ENCODE data around the gene IL22RA2.
A peak's percentile ranks its signal among the peaks of the same experiment; 100 is the strongest.

Gene IL22RA2

DNA sequence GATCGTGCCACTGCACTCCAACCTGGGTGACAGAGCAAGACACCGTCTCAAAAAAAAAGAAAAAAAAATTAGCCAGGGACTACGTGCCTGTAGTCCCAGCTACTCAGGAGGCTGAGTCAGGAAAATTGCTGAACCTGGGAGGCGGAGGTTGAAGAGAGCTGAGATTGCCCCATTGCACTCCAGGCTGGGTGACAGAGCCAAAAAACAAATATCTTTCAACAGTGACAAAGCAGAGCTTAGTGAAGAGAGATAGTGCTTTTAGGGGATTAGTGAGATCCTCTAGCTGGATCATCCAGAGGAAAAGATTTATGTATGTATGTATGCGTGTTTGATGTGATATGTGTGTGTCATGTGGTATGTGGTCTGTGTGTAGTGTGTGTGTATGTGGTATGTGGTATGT, 56.6 kb downstream of the IL22RA2 start:
- TF ChIP-seq EZH2 (IDR thresholded peaks at IDR 0.05; ENCODE audit: borderline replicate concordance, low read depth, low read length, severe bottlenecking) (no peak), CTCF (IDR thresholded peaks at IDR 0.05; ENCODE audit: borderline replicate concordance, extremely low read depth, low read length, poor library complexity, severe bottlenecking) (no peak)
- no peaks in the 10 kb centered on the region for H3K36me3 ChIP-seq (ENCODE audit: insufficient read depth, low read length)
- no peak overlapping the region for H3K4me2 ChIP-seq (ENCODE audit: insufficient read depth, low read length)
- H3K9ac ChIP-seq (ENCODE audit: low read depth, low read length): no peak overlapping the region
- peaks cover 11% of the 10 kb centered on the region for H3K4me1 ChIP-seq (ENCODE audit: insufficient read depth, low read length)
- no peak overlapping the region for H3K27ac ChIP-seq (ENCODE audit: low read length)
- peaks cover 31% of the 10 kb centered on the region for H3K9me3 ChIP-seq (ENCODE audit: insufficient read depth, low read length, severe bottlenecking)
- no peaks in the 10 kb centered on the region for H3K79me2 ChIP-seq (ENCODE audit: insufficient read depth, low read length)
- no peaks in the 10 kb centered on the region for H3K27me3 ChIP-seq (ENCODE audit: insufficient read depth, low read length, poor library complexity)
- DNase-seq (no peak), ATAC-seq (ENCODE audit: insufficient read depth, low read depth) (no peak)
- no peaks in the 10 kb centered on the region for H4K20me1 ChIP-seq (ENCODE audit: insufficient read depth, low read length)
- no peak overlapping the region for H3K4me3 ChIP-seq (ENCODE audit: low read depth in 1 of 2, low read length in 2 of 2)
- no peak overlapping the region for H2AFZ ChIP-seq (ENCODE audit: low read depth, low read length)

- ATAC-seq (ENCODE audit: insufficient read depth, low read depth): no peak
- no peaks in the 10 kb centered on the region for H3K79me2 ChIP-seq (ENCODE audit: insufficient read depth, low read length)
- H3K27me3 ChIP-seq (ENCODE audit: insufficient read depth, low read length, poor library complexity): no peaks in the 10 kb centered on the region
- H3K4me3 ChIP-seq (ENCODE audit: low read depth in 1 of 2, low read length in 2 of 2): no peak overlapping the region
- no peak overlapping the region for H3K4me2 ChIP-seq (ENCODE audit: insufficient read depth, low read length)
- peaks cover 20% of the 10 kb centered on the region for H3K4me1 ChIP-seq (ENCODE audit: insufficient read depth, low read length)
- no peak for DNase-seq
- H2AFZ ChIP-seq (ENCODE audit: low read depth, low read length): no peak overlapping the region
- no peak overlapping the region for H3K9ac ChIP-seq (ENCODE audit: low read depth, low read length)
- no peak overlapping the region for H3K27ac ChIP-seq (ENCODE audit: low read length)
- H3K36me3 ChIP-seq (ENCODE audit: insufficient read depth, low read length): no peaks in the 10 kb centered on the region
- H3K9me3 ChIP-seq (ENCODE audit: insufficient read depth, low read length, severe bottlenecking): peaks cover 27% of the 10 kb centered on the region
- TF ChIP-seq CTCF (IDR thresholded peaks at IDR 0.05; ENCODE audit: borderline replicate concordance, extremely low read depth, low read length, poor library complexity, severe bottlenecking): no peak
- TF ChIP-seq EZH2 (IDR thresholded peaks at IDR 0.05; ENCODE audit: borderline replicate concordance, low read depth, low read length, severe bottlenecking): no peak
- H4K20me1 ChIP-seq (ENCODE audit: insufficient read depth, low read length): no peaks in the 10 kb centered on the region
These were observed 57.8 kb downstream of the IL22RA2 start for GRCh38 chr6:137115658-137116057.

DNA sequence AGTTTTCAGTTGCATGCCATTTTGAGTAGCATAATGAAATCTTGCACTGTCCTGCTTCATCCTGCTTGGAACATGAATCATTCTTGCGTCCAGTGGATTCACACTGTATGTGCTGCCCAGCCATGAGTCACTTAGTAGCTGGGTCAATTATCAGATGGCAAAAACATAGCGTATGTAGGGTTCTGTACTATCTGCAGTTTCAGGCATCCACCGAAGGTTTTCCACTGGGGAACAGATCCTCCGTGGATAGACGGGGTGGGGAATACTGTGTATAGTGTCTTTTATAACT, 61.4 kb downstream of the IL22RA2 start:
- no peak for DNase-seq
- ATAC-seq (ENCODE audit: insufficient read depth, low read depth): 0 out of 3 replicates have a peak, but pooled peaks have one; percentile 10
- H2AFZ ChIP-seq (ENCODE audit: low read depth, low read length): no peak overlapping the region

More for the DNA sequence above, 61.4 kb downstream of the IL22RA2 start:
- peaks cover 4% of the 10 kb centered on the region for H3K9me3 ChIP-seq (ENCODE audit: insufficient read depth, low read length, severe bottlenecking)
- H3K4me1 ChIP-seq (ENCODE audit: insufficient read depth, low read length): peaks cover 20% of the 10 kb centered on the region
- no peaks in the 10 kb centered on the region for H3K27me3 ChIP-seq (ENCODE audit: insufficient read depth, low read length, poor library complexity)
- TF ChIP-seq CTCF (IDR thresholded peaks at IDR 0.05; ENCODE audit: borderline replicate concordance, extremely low read depth, low read length, poor library complexity, severe bottlenecking) (no peak), EZH2 (IDR thresholded peaks at IDR 0.05; ENCODE audit: borderline replicate concordance, low read depth, low read length, severe bottlenecking) (no peak)
- no peak overlapping the region for H3K4me3 ChIP-seq (ENCODE audit: low read depth in 1 of 2, low read length in 2 of 2)
- H3K79me2 ChIP-seq (ENCODE audit: insufficient read depth, low read length): no peaks in the 10 kb centered on the region
- H4K20me1 ChIP-seq (ENCODE audit: insufficient read depth, low read length): no peaks in the 10 kb centered on the region
- no peak overlapping the region for H3K4me2 ChIP-seq (ENCODE audit: insufficient read depth, low read length)
- no peaks in the 10 kb centered on the region for H3K36me3 ChIP-seq (ENCODE audit: insufficient read depth, low read length)
- no peak overlapping the region for H3K9ac ChIP-seq (ENCODE audit: low read depth, low read length)
- H3K27ac ChIP-seq (ENCODE audit: low read length): no peak overlapping the region
